T-helper 2 cell treated with Interferon-gamma antibody and Interleukin-4, amounts not matched to agents 5 μg/mL and 100 μg/mL, for 36 hours (primary cell): ENCODE measurements around the gene EMC10.

Experiments
- DNase-seq: peaks from one replicate; pipeline ENCODE4 v3.0.0; 2021; ENCODE audit warnings: low spot score
- H3K27ac Mint-ChIP-seq: one replicate; pipeline ENCODE4 v1.8.0; 2021; ENCODE audit warnings: mild to moderate bottlenecking, mixed read lengths
- H3K27me3 Mint-ChIP-seq: one replicate; pipeline ENCODE4 v1.8.0; 2021; ENCODE audit warnings: low read depth, mixed read lengths
- H3K36me3 Mint-ChIP-seq: one replicate; pipeline ENCODE4 v1.8.0; 2021; ENCODE audit warnings: low read depth, mixed read lengths
- H3K4me1 Mint-ChIP-seq: one replicate; pipeline ENCODE4 v1.8.0; 2021; ENCODE audit warnings: low read depth, mixed read lengths
- H3K4me3 Mint-ChIP-seq: one replicate; pipeline ENCODE4 v1.8.0; 2022; ENCODE audit warnings: mild to moderate bottlenecking, moderate library complexity, mixed read lengths
- H3K9me3 Mint-ChIP-seq: one replicate; pipeline ENCODE4 v1.8.0; 2021; ENCODE audit warnings: mixed read lengths

The EMC10 gene

DNA sequence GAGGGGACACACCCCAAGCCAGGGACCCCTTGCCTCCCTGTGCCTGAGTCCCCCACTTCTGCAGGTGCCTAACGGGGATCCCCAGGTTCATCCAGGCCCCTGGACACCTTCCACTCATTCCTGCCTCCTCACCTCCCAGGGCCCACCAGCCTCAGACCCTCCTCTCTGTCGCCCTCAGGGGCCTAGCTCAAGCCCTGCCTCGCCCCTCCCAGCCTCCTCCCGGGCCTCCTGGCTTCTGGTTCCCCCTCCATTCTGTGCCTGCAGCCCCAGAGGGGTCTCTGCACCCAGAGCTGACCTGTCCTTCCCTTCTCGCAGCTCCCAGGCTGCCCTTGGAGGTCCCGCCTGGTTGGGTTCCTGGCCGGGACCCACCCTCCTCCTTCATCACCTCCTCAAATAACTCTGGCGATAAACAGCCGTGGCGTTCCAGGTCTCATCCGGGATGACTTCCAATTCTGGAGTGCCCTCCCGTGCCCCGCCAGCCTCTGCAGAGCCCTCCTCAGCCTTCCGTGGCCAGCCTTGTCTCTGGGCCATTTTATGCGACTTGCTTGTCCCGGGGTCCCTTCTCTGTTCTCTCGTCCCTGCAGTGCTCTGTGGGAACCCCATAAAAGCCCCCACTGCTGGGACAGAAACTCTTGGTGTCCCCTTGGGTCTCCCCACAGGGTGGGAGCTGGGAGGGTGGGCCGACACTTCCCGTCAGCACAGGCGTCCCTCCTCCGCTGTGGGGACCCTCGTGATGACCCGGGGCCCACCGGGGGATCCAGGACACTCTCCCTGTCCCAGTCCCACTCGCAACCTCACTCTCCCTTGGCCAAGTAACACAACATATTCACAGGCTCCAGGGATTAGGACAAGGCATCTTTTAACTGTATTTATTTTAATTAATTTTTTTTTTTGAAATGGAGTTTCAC, 25.5 kb downstream of the EMC10 start:
- DNase-seq, result no peak
- no peaks in the 10 kb centered on the region for H3K9me3 Mint-ChIP-seq
- no peaks in the 10 kb centered on the region for H3K36me3 Mint-ChIP-seq
- no peaks in the 10 kb centered on the region for H3K27me3 Mint-ChIP-seq
- no peak overlapping the region for H3K27ac Mint-ChIP-seq
- H3K4me1 Mint-ChIP-seq, result no peaks in the 10 kb centered on the region
- no peak overlapping the region for H3K4me3 Mint-ChIP-seq

DNA sequence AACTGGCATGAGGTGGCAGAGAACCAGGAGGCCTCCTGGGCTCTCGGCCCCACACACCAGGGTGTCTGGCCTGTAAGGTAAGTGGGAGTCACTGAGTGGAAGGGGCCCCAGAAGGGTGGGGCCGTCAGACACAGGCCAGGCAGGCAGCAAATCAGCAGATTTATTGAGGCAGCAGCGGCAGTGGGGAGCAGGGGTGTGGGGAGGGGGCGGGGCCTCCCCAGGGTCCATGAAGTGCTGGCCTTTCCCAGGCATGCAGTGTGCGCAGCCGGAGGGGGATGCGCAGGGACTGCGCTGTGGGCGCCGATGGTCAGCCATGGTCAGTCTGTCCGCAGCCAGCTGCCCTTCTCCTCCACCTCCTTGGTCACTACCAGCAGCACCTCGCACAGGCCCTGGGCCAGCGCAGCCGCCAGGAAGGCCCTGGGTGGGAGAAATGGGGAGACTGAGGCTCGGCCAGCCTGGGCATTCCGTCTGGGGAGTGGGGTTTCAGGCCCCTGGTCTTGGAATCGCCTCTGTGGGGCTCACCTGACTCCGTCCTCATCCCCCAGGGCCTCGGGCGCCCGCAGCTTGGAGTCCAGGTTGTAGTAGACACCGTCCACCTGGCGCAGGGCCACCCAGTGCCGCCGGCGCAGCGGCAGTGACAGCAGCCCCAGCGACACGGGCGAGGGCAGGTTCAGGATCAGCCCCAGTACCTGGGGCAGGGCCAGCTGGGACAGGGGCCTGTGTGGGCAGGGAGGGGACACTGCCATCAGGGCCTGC, 29.7 kb downstream of the EMC10 start:
- Mint-ChIP-seq H3K36me3 (peaks cover 3% of the 10 kb centered on the region), H3K27ac (no peak overlapping the region), H3K27me3 (no peaks in the 10 kb centered on the region), H3K4me3 (no peak overlapping the region), H3K4me1 (peaks cover 7% of the 10 kb centered on the region), H3K9me3 (no peaks in the 10 kb centered on the region)
- DNase-seq, result no peak

- H3K4me1 Mint-ChIP-seq, result peaks cover 10% of the 10 kb centered on the region
- H3K27me3 Mint-ChIP-seq, result no peaks in the 10 kb centered on the region
- H3K36me3 Mint-ChIP-seq, result peaks cover 3% of the 10 kb centered on the region
- H3K27ac Mint-ChIP-seq, result no peak overlapping the region
- no peak for DNase-seq
- no peak overlapping the region for H3K4me3 Mint-ChIP-seq
- H3K9me3 Mint-ChIP-seq, result no peaks in the 10 kb centered on the region
Observed at GRCh38 chr19:50506700-50507099, 30.4 kb downstream of the EMC10 start.

- H3K27ac Mint-ChIP-seq, result no peak overlapping the region
- H3K27me3 Mint-ChIP-seq, result no peaks in the 10 kb centered on the region
- DNase-seq, result no peak
- peaks cover 3% of the 10 kb centered on the region for H3K36me3 Mint-ChIP-seq
- peaks cover 11% of the 10 kb centered on the region for H3K4me1 Mint-ChIP-seq
- no peak overlapping the region for H3K4me3 Mint-ChIP-seq
- H3K9me3 Mint-ChIP-seq, result no peaks in the 10 kb centered on the region
Observed at GRCh38 chr19:50507376-50507775, 31.1 kb downstream of the EMC10 start.

- Mint-ChIP-seq H3K27ac (peak overlapping the region; percentile 66), H3K36me3 (peaks cover 3% of the 10 kb centered on the region), H3K27me3 (no peaks in the 10 kb centered on the region), H3K4me1 (peaks cover 11% of the 10 kb centered on the region), H3K4me3 (peak overlapping the region; percentile 27), H3K9me3 (no peaks in the 10 kb centered on the region)
- DNase-seq, result no peak
Observed at GRCh38 chr19:50508843-50509190, 32.5 kb downstream of the EMC10 start.

DNA sequence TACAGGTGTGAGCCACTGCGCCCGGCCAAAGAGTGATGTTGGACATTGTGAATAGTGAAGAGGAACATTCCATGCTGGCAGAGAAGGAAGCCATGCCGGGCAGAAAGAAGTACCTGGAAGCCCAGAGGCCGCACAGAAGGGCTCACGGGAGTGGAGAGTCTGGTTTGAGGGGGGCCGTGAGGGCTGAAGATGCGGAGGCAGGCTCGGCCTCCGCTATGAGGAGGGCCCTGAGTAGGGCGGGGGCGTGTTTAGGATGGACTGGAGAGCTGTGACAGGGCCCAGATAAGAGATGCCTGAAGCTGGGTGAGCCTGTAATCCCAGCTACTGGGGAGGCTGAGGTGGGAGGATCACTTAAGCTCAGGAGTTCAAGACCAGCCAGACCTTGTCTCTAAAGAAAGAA, 33.1 kb downstream of the EMC10 start:
- Mint-ChIP-seq H3K27ac (peak overlapping the region; percentile 69), H3K36me3 (peaks cover 3% of the 10 kb centered on the region), H3K27me3 (no peaks in the 10 kb centered on the region), H3K4me3 (peak overlapping the region; percentile 45), H3K4me1 (peaks cover 11% of the 10 kb centered on the region), H3K9me3 (no peaks in the 10 kb centered on the region)
- DNase-seq, result no peak

- peak overlapping the region; percentile 100 for H3K27ac Mint-ChIP-seq
- H3K9me3 Mint-ChIP-seq, result no peaks in the 10 kb centered on the region
- peaks cover 11% of the 10 kb centered on the region for H3K4me1 Mint-ChIP-seq
- peak overlapping the region; percentile 98 for H3K4me3 Mint-ChIP-seq
- peaks cover 3% of the 10 kb centered on the region for H3K36me3 Mint-ChIP-seq
- no peak for DNase-seq
- no peaks in the 10 kb centered on the region for H3K27me3 Mint-ChIP-seq
Observed at GRCh38 chr19:50510121-50510670, 33.9 kb downstream of the EMC10 start.

DNA sequence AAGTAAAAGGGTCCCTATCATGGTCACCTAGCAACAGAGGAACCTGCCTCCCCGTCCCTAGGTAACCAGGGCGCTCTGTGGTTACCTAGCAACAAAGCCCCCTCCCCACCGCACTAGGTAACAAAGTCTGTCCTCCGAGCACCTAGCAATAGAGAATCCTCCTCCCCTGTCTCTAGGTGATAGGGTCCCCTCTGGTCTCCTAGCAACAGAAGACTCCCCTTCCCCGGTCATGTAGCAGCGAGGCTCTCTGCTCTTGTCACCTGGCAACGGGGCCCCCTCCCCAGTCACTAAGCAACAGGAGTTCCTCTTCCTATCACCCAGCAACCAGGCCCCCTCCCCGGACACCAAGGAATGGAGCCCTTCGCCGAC, 34.4 kb downstream of the EMC10 start:
- Mint-ChIP-seq H3K27me3 (no peaks in the 10 kb centered on the region), H3K27ac (peak overlapping the region; percentile 100), H3K4me1 (peaks cover 11% of the 10 kb centered on the region), H3K4me3 (peak overlapping the region; percentile 98), H3K9me3 (no peaks in the 10 kb centered on the region), H3K36me3 (peaks cover 3% of the 10 kb centered on the region)
- DNase-seq, result no peak

GRCh38 chr19:50511069-50511822, 34.9 kb downstream of the EMC10 start, which contains the start of gene JOSD2:
Gene JOSD2 (minus strand): TSS chr19:50511191. CDS start chr19:50510431, 760 bp downstream.
- Mint-ChIP-seq H3K4me3 (peak within 1 kb of the TSS; percentile 98), H3K27me3 (no peaks in the 10 kb centered on the region), H3K36me3 (peaks cover 3% of the 10 kb centered on the region), H3K4me1 (peaks cover 11% of the 10 kb centered on the region), H3K27ac (peak within 1 kb of the TSS; percentile 100), H3K9me3 (no peaks in the 10 kb centered on the region)
- DNase-seq, result peak; percentile 98

DNA sequence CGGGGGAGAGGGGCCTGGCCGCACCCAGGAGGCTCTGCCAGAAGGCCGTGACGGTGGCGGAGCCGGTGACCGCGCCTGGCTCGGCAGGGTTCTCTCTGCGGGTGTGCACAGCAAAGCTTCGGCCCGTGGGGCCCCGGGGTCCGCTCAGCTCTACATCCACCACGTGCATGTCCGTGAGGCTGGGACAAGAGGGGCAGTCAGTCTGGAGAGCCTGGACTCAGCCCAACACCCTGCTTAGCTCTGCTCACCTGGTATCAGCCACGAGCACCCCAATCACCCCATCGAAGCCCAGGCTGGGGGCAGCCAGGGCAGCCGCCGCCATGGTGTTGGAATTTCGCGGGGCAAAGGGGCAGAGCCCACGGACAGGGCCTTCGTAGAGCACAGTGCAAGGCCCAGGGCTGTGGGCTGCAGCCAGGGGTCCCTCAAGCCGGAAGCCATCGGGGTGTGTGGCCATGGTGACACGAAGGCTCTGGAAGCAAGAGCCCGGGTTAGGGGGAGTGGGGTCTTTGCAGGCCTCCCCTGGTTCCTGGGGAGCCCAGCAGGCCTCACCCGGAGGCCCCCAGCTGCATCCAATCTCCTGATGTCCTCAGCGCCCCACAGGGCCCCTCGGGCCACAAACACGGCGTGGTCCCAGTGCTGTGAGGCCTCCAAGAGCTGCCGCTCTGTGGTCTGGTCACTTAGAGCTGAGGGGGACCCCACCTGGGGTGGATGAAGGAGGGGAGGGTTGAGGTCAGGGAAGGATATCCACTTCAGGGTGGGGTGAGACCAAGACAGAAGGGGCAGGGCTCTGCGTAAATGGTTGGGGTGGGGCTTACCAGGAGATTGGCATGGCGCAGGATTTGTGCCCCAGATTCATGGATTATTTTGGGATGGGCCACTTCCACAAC, 36.0 kb downstream of the EMC10 start:
- no peak for DNase-seq
- no peak overlapping the region for H3K4me3 Mint-ChIP-seq
- H3K27ac Mint-ChIP-seq, result no peak overlapping the region
- peaks cover 3% of the 10 kb centered on the region for H3K36me3 Mint-ChIP-seq
- no peaks in the 10 kb centered on the region for H3K27me3 Mint-ChIP-seq
- H3K9me3 Mint-ChIP-seq, result no peaks in the 10 kb centered on the region
- H3K4me1 Mint-ChIP-seq, result peaks cover 11% of the 10 kb centered on the region

DNA sequence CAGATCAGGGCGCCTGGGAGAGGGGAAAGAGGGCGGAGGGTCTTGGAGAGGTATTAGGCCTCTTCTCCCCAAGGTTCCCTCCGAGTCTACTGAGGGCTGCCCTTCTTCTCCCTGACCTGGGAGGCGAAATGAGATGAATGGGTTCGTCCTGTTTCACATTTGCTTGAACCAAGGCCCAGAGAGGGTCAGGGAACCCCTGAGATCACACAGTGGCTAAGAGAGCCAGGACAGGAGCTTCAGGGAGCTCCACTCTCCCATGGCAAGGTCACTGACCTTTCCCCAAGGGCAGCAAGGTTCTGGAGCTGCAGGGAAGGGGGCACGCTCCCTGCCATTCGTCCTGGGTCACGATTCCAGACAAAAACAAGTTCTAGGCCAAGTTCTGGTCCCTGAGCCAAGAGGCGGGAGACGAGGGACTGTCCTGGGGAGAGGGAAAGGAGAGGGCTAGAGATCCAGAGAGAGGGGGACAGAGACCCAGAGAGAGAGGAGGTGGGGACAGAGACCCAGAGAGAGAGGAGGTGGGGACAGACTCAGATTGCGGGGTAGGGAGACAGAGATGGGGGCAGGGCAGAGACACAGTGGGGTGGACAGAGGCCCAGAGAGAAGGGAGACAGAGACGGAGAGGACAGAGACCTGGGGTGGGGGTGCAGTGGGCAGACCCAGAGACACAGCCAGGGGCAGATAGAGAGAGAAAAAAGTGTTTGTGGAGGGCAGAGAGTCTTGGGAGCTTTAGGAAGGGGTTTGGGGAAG, 36.9 kb downstream of the EMC10 start:
- Mint-ChIP-seq H3K4me3 (peak overlapping the region; percentile 49), H3K36me3 (peaks cover 3% of the 10 kb centered on the region), H3K9me3 (no peaks in the 10 kb centered on the region), H3K27me3 (no peaks in the 10 kb centered on the region), H3K4me1 (peaks cover 11% of the 10 kb centered on the region), H3K27ac (peak overlapping the region; percentile 45)
- DNase-seq, result no peak

GRCh38 chr19:50513746-50514345, 37.5 kb downstream of the EMC10 start, which contains the start of gene ASPDH:
Gene ASPDH (minus strand): TSS chr19:50513913. CDS start chr19:50513823, 90 bp downstream.
- Mint-ChIP-seq H3K36me3 (peaks cover under 1% of the 10 kb centered on the region), H3K4me3 (peak within 1 kb of the TSS; percentile 49), H3K27ac (peak within 1 kb of the TSS; percentile 57), H3K9me3 (no peaks in the 10 kb centered on the region), H3K4me1 (peaks cover 11% of the 10 kb centered on the region), H3K27me3 (no peaks in the 10 kb centered on the region)
- no peak for DNase-seq
